HFFc6 (cell line): Measurements from ENCODE around the gene FXYD1. TPM values are rescaled to one million over a fixed set of nuclear protein-coding genes. Genes with fewer than 3 reads are reported as not detected.

Source experiments
- DNase-seq: peaks from one replicate; pipeline ENCODE4 v3.0.0-alpha.2; 2018
- H3K27ac Mint-ChIP-seq: 2 replicates; pipeline ENCODE4 v1.8.0; 2020; ENCODE audit warnings: mild to moderate bottlenecking, mixed read lengths
- H3K27me3 Mint-ChIP-seq: 2 replicates; pipeline ENCODE4 v1.8.0; 2021; ENCODE audit warnings: mild to moderate bottlenecking, moderate library complexity, mixed read lengths; ENCODE audit not compliant: insufficient read depth
- H3K36me3 Mint-ChIP-seq: 2 replicates; pipeline ENCODE4 v1.8.0; 2021; ENCODE audit warnings: low read depth, mixed read lengths
- H3K4me1 Mint-ChIP-seq: 2 replicates; pipeline ENCODE4 v1.8.0; 2020; ENCODE audit warnings: low read depth, mixed read lengths
- H3K4me3 Mint-ChIP-seq: 2 replicates; pipeline ENCODE4 v1.8.0; 2020; ENCODE audit warnings: mild to moderate bottlenecking, moderate library complexity, mixed read lengths
- H3K9me3 Mint-ChIP-seq: 2 replicates; pipeline ENCODE4 v1.8.0; 2020; ENCODE audit warnings: mild to moderate bottlenecking, mixed read lengths
- total RNA-seq, 6 experiments: library from RNA; stranded (reverse); fragmentation: NEBNext Ultra II Directional; extraction: Animal tissue kit (Norgen Biotek cat#: 25700); gene quantifications; 2 replicates in 1 of 6; 3 replicates in 5 of 6; pipeline ENCODE4 v1.2.3, GENCODE V29; 2021
- TF ChIP-seq, protein P1 (sequence below): fragments of 200-600 bp; sonication (generic); IDR thresholded peaks from 2 replicates; pipeline ENCODE4 v1.5.0; 2021; ENCODE audit warnings: antibody characterized with exemption, mild to moderate bottlenecking

FXYD1 gene
- total RNA-seq, 6 experiments from 2014 or later: 0.92 to 2.7 (median 2.1) TPM; not detected in 1

DNA sequence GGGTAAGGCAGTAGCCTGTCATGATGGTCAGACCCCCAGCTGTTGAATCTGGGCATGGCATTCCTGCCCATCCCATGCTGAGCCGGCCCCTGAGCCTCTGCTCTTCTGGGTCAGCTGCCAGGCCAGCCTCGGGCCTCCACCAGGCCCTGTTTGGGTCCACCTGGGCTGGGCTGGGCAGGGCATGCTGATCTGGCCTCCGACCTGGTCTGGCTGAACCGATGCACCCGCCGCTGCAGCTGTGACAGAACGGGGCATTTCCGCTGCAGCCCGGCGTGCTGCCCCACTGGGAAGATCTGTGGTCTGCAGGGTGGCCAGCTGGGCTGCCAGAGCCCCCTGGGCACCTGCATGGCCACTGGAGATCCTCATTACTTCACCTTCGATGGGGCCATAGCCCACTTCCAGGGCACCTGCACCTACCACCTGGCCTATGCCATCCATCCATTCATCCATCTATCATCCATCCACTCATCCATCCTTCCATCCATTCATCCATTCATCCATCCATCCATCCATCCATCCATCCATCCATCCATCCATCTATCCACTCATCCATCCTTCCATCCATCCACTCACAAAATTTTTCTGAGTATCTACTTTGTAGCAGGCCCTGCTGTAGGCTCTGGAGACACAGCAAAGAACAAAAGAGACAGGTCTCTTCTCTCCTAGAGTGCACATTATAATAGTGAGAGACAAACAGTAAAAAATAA, 44.5 kb upstream of the FXYD1 start:
- Mint-ChIP-seq H3K4me1 (peaks cover 11% of the 10 kb centered on the region), H3K4me3 (no peak overlapping the region), H3K36me3 (no peaks in the 10 kb centered on the region), H3K27ac (no peak overlapping the region), H3K9me3 (no peaks in the 10 kb centered on the region), H3K27me3 (peaks cover 10% of the 10 kb centered on the region)
- TF ChIP-seq, protein P1, sequence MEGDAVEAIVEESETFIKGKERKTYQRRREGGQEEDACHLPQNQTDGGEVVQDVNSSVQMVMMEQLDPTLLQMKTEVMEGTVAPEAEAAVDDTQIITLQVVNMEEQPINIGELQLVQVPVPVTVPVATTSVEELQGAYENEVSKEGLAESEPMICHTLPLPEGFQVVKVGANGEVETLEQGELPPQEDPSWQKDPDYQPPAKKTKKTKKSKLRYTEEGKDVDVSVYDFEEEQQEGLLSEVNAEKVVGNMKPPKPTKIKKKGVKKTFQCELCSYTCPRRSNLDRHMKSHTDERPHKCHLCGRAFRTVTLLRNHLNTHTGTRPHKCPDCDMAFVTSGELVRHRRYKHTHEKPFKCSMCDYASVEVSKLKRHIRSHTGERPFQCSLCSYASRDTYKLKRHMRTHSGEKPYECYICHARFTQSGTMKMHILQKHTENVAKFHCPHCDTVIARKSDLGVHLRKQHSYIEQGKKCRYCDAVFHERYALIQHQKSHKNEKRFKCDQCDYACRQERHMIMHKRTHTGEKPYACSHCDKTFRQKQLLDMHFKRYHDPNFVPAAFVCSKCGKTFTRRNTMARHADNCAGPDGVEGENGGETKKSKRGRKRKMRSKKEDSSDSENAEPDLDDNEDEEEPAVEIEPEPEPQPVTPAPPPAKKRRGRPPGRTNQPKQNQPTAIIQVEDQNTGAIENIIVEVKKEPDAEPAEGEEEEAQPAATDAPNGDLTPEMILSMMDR: no peak
- no peak for DNase-seq

DNA sequence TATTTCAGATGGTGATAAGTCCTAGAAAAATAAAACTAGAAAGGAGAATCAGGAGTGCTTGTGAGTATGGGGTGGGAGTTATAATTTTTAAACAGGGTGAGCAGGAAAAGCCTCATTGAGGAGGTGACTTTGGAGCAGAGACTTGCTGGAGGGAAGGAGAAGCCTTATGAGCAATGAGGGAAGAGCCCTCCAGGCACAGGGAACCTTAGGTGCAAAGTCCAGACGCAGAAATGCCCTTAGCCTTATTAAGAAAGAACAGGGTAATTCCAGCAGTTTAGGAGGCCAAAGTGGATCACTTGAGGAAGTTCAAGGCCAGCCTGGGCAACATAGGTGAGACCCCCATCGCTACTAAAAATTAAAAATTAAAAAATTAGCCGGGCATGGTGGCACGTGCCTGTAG, 44.0 kb upstream of the FXYD1 start:
- Mint-ChIP-seq H3K9me3 (no peaks in the 10 kb centered on the region), H3K4me1 (peaks cover 8% of the 10 kb centered on the region), H3K4me3 (no peak overlapping the region), H3K27ac (no peak overlapping the region), H3K27me3 (peaks cover 10% of the 10 kb centered on the region), H3K36me3 (no peaks in the 10 kb centered on the region)
- TF ChIP-seq, protein P1: no peak
- DNase-seq: no peak

DNA sequence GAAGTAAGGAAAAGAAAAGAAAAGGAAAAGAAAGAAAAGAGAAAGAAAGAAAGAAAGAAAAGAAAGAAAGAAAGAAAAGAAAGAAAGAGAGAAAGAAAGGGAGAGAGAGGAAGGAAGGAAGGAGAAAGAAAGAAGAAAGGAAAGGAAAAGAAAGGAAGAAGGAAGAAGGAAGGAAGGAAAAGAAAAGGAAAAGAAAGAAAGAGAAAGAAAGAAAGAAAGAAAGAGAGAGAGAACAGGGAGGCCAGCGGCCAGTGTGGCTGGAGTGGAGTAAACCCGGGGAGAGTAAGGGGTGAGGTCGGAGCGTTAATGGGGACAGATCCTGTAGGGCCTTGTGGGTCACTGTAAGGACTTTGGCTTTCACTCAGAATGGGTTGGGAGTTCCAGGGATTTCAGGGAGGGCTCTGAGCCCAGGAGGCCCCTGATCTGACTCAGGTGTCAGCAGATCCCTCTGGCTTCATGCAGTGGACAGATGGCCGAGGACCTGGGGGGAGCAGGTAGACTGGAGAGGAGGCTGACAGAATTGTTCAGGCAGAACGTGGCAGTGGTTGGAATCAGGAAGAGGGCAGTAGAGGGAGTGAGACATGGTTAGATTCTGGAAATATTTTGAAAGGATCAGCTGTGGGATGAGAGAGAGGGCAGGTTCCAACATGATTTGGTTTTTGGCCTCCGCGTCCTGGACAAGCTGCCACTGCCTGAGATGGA, 42.8 kb upstream of the FXYD1 start:
- H3K27ac Mint-ChIP-seq: no peak overlapping the region
- H3K4me3 Mint-ChIP-seq: no peak overlapping the region
- DNase-seq: no peak
- H3K4me1 Mint-ChIP-seq: peaks cover under 1% of the 10 kb centered on the region; the same call in 1 of the 2 replicates
- TF ChIP-seq, protein P1: no peak
- peaks cover 11% of the 10 kb centered on the region for H3K27me3 Mint-ChIP-seq
- no peaks in the 10 kb centered on the region for H3K9me3 Mint-ChIP-seq
- H3K36me3 Mint-ChIP-seq: no peaks in the 10 kb centered on the region

DNA sequence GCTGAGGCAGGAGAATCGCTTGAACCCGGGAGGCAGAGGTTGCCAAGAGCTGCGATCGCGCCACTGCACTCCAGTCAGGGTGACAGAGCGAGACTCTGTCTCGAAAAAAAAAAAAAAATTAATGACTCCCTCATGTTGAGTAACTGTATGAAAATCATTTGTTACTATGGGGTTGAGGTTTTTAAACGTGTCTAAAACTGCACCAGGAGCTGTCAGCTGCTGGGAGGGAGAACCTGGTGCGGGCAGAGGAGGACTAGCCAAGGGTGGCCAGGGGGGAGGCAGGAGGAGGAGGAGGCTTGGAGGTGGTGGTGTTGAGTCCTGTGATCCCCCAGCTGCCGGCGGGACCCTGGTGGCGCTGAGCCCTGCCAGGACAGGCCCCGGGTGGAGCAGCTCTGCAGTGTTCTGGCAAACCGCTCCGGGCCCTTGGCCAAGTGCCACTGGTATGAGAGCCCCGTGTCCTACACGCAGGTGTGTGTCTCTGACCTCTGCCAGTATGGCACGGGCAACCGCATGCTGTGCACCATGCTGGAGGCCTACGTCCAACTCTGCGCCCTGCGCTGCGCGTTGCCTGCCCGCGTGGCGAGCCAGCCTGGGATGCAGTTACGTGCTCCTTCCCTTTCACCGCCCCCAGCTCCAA, 40.1 kb upstream of the FXYD1 start:
- Mint-ChIP-seq H3K27ac (no peak overlapping the region), H3K4me1 (no peaks in the 10 kb centered on the region; the same call in 1 of the 2 replicates), H3K9me3 (no peaks in the 10 kb centered on the region; the same call in 1 of the 2 replicates), H3K36me3 (no peaks in the 10 kb centered on the region), H3K27me3 (peaks cover 14% of the 10 kb centered on the region), H3K4me3 (no peak overlapping the region)
- TF ChIP-seq, protein P1: no peak
- DNase-seq: no peak

DNA sequence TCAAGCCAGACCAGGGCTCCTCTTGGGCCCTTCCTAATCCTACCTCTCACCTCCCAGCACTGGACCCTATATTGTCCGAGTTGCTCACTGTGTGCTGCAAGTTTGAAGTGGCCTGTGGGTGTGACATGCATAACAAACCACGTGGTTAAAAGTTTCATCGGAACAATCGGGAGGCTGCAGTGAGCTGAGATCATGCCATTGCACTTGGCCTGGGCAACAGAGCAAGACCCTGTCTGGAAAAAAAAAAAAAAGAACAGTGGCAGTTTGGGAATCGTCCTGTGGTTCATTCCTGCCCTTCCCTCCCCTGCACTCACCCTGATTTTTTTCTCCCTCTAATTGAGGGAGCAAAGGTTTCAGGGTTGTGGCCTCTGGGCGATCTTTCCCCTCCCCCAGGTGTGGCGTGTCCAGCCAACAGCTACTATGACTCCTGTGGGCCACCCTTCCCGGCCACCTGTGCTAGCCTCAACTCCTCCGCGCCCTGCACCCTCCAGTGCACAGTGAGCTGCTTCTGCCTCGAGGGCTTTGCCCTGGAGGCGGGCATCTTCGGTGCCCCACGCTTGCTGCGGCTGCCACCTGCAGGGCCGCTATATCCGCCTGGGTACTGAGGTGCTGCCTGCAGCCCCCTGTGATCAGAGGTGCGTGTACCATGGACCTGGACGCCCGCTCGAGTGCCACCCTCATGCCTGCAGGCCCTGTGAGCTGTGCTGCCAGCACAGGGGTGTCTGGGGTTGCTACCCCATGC, 39.3 kb upstream of the FXYD1 start:
- Mint-ChIP-seq H3K9me3 (no peaks in the 10 kb centered on the region; the same call in 1 of the 2 replicates), H3K4me3 (no peak overlapping the region), H3K36me3 (no peaks in the 10 kb centered on the region)

More for the DNA sequence above, 39.3 kb upstream of the FXYD1 start:
- peaks cover 18% of the 10 kb centered on the region for H3K27me3 Mint-ChIP-seq
- no peaks in the 10 kb centered on the region; the same call in 1 of the 2 replicates for H3K4me1 Mint-ChIP-seq
- H3K27ac Mint-ChIP-seq: no peak overlapping the region
- TF ChIP-seq, protein P1: no peak
- no peak for DNase-seq
